HepG2 (cell line): Measurements from ENCODE around the gene ERC1. TPM values are rescaled to one million over a fixed set of nuclear protein-coding genes. Genes with fewer than 3 reads are reported as not detected.

Source experiments
- BATF2 ChIP-seq: sonication (generic); formaldehyde crosslinking; IDR thresholded peaks from 2 replicates; pipeline ENCODE4 v1.8.0; 2022; ENCODE audit warnings: mild to moderate bottlenecking, missing genetic modification reagents, moderate library complexity
- E2F1 ChIP-seq: sonication (generic); formaldehyde crosslinking; IDR thresholded peaks from 2 replicates; pipeline ENCODE4 v1.5.0; 2020; ENCODE audit warnings: missing genetic modification reagents
- EED ChIP-seq: sonication (generic); formaldehyde crosslinking; IDR thresholded peaks from 2 replicates; pipeline ENCODE4 v1.5.0; 2020; ENCODE audit warnings: mild to moderate bottlenecking, missing genetic modification reagents
- JUN ChIP-seq: sonication (generic); formaldehyde crosslinking; IDR thresholded peaks from 2 replicates; pipeline ENCODE4 v1.4.0; 2020; ENCODE audit warnings: mild to moderate bottlenecking, missing genetic modification reagents
- MAX ChIP-seq: IDR thresholded peaks from 2 replicates; pipeline ENCODE4 v1.6.1; 2012; ENCODE audit warnings: inconsistent platforms
- NPAS2 ChIP-seq: sonication (generic); formaldehyde crosslinking; IDR thresholded peaks from 2 replicates; pipeline ENCODE4 v1.8.0; 2022; ENCODE audit warnings: mild to moderate bottlenecking, missing genetic modification reagents, borderline replicate concordance
- PBX3 ChIP-seq: sonication (generic); formaldehyde crosslinking; IDR thresholded peaks from 2 replicates; pipeline ENCODE4 v1.8.1; 2023; ENCODE audit warnings: missing genetic modification reagents, inconsistent platforms, borderline replicate concordance
- PHF8 ChIP-seq: sonication (generic); formaldehyde crosslinking; IDR thresholded peaks from 2 replicates; pipeline ENCODE4 v1.5.0; 2020; ENCODE audit warnings: missing genetic modification reagents
- STAG1 ChIP-seq: sonication (generic); formaldehyde crosslinking; IDR thresholded peaks from 2 replicates; pipeline ENCODE4 v1.4.0; 2020; ENCODE audit warnings: missing genetic modification reagents
- STAT5B ChIP-seq: sonication (generic); formaldehyde crosslinking; IDR thresholded peaks from 2 replicates; pipeline ENCODE4 v1.4.0; 2020; ENCODE audit warnings: missing genetic modification reagents
- THAP7 ChIP-seq: sonication (generic); formaldehyde crosslinking; IDR thresholded peaks from 2 replicates; pipeline ENCODE4 v1.8.1; 2023; ENCODE audit warnings: mild to moderate bottlenecking, missing genetic modification reagents
- THAP9 ChIP-seq: sonication (generic); formaldehyde crosslinking; IDR thresholded peaks from 2 replicates; pipeline ENCODE4; 2020; ENCODE audit warnings: missing genetic modification reagents, mild to moderate bottlenecking, borderline replicate concordance
- U2AF2 ChIP-seq: fragments of 200-400 bp; formaldehyde crosslinking; IDR thresholded peaks from 2 replicates; pipeline ENCODE4 v1.6.1; 2017; ENCODE audit warnings: low read depth, mild to moderate bottlenecking, low read length
- ZBTB7B ChIP-seq: sonication (generic); formaldehyde crosslinking; IDR thresholded peaks from 2 replicates; pipeline ENCODE4 v1.4.0; 2020; ENCODE audit warnings: missing genetic modification reagents
- ZFP62 ChIP-seq: sonication (generic); formaldehyde crosslinking; IDR thresholded peaks from 2 replicates; pipeline ENCODE4 v1.4.0; 2020; ENCODE audit warnings: missing genetic modification reagents
- ZFP82 ChIP-seq: sonication (generic); formaldehyde crosslinking; IDR thresholded peaks from 2 replicates; pipeline ENCODE4 v1.5.1; 2020; ENCODE audit warnings: mild to moderate bottlenecking, missing genetic modification reagents, borderline replicate concordance
- ZMAT3 ChIP-seq: sonication (generic); formaldehyde crosslinking; conservative IDR thresholded peaks from 2 replicates; pipeline ENCODE4 v1.7.0; 2021; ENCODE audit warnings: missing genetic modification reagents
- ZNF317 ChIP-seq: sonication (generic); formaldehyde crosslinking; IDR thresholded peaks from 2 replicates; pipeline ENCODE4 v1.5.0; 2020; ENCODE audit warnings: mild to moderate bottlenecking, missing genetic modification reagents
- ZNF460 ChIP-seq: sonication (generic); formaldehyde crosslinking; IDR thresholded peaks from 2 replicates; pipeline ENCODE4 v1.5.1; 2020; ENCODE audit warnings: missing genetic modification reagents, mild to moderate bottlenecking, borderline replicate concordance
- ZNF569 ChIP-seq: sonication (generic); formaldehyde crosslinking; IDR thresholded peaks from 2 replicates; pipeline ENCODE4 v1.5.0; 2020; ENCODE audit warnings: mild to moderate bottlenecking, missing genetic modification reagents, moderate library complexity, borderline replicate concordance
- ZNF704 ChIP-seq: sonication (generic); formaldehyde crosslinking; IDR thresholded peaks from 2 replicates; pipeline ENCODE4 v1.8.1; 2023; ENCODE audit warnings: mild to moderate bottlenecking, inconsistent platforms, moderate library complexity, missing genetic modification reagents, borderline replicate concordance
- polyA plus RNA-seq, 8 experiments: library from polyadenylated mRNA; depleted of rRNA in 3 of 8; stranded (reverse) in 7 of 8; unstranded in 1 of 8; fragments of >200 nt; fragmentation: Illumina TruSeq in 4 of 8; extraction: Trizol in 4 of 8; gene quantifications; 2 replicates each; pipeline versions ENCODE4 v1.2.1 to v1.2.3, GENCODE V29; 2011 to 2016; ENCODE audit warnings: low read depth in 4 of 8, missing spikeins in 1 of 8, mixed read lengths in 1 of 8; ENCODE audit not compliant: insufficient read depth in 1 of 8
- total RNA-seq, 5 experiments: library from RNA; depleted of rRNA; stranded (reverse); fragments of >200 nt; fragmentation: Illumina TruSeq; extraction: Trizol; gene quantifications; 2 replicates each; pipeline ENCODE4 v1.2.3, GENCODE V29; 2016; ENCODE audit warnings: low read depth in 1 of 5

ERC1 gene
- total and polyA plus RNA-seq, 2 of the 13 experiments (the other 11 are each of a cell fraction or from before 2014, with no cell fraction given), result 6.1 to 12.4 TPM

GRCh38 chr12:990661-991349 lies at the start of gene ERC1 (continued):
- TF ChIP-seq ZNF704 (CRISPR knock-in tag) (peak; percentile 42; the same call in 1 of the 2 replicates), E2F1 (CRISPR knock-in tag) (no peak), U2AF2 (no peak), ZNF317 (CRISPR knock-in tag) (peak; percentile 71; the same call in 1 of the 2 replicates), PBX3 (CRISPR knock-in tag) (no peak), ZBTB7B (CRISPR knock-in tag) (peak; percentile 81), ZMAT3 (CRISPR knock-in tag) (peak; percentile 95), ZFP82 (CRISPR knock-in tag) (peak; percentile 53; the same call in 1 of the 2 replicates), EED (peak; percentile 67; the same call in 1 of the 2 replicates), THAP7 (CRISPR knock-in tag) (peak; percentile 95), NPAS2 (CRISPR knock-in tag) (no peak), ZFP62 (CRISPR knock-in tag) (no peak), STAT5B (CRISPR knock-in tag) (no peak), BATF2 (CRISPR knock-in tag) (peak; percentile 71), JUN (CRISPR knock-in tag) (peak; percentile 20; the same call in 1 of the 2 replicates), ZNF569 (CRISPR knock-in tag) (0 out of 2 replicates have a peak, but pooled peaks have one; percentile 79), STAG1 (peak; percentile 1; the same call in 1 of the 2 replicates), ZNF460 (CRISPR knock-in tag) (peak; percentile 19; the same call in 1 of the 2 replicates), PHF8 (CRISPR knock-in tag) (peak; percentile 78), THAP9 (CRISPR knock-in tag) (peak; percentile 77; the same call in 1 of the 2 replicates), MAX (peak; percentile 87)
